Fibroblast of lung (primary cell): ENCODE measurements around the gene PDE4D.

Experiments used
- EZH2 ChIP-seq: IDR thresholded peaks from 2 replicates; pipeline ENCODE4 v1.5.1; 2012; ENCODE audit warnings: low read length, control low read depth, mild to moderate bottlenecking; ENCODE audit errors: missing control alignments
- TF ChIP-seq, protein P1 (sequence below), 2 donors: IDR thresholded peaks in 1 of 2; conservative IDR thresholded peaks in 1 of 2; 1 replicate in 1 of 2; 2 replicates in 1 of 2; pipeline ENCODE4 v1.5.1; 2011 to 2012; ENCODE audit warnings: low read length in 2 of 2, control low read depth in 1 of 2, inconsistent platforms in 1 of 2, low read depth in 1 of 2, mild to moderate bottlenecking in 1 of 2

GRCh38 chr5:59326596-59326995, 566.9 kb downstream of the PDE4D start:
- TF ChIP-seq, protein P1, sequence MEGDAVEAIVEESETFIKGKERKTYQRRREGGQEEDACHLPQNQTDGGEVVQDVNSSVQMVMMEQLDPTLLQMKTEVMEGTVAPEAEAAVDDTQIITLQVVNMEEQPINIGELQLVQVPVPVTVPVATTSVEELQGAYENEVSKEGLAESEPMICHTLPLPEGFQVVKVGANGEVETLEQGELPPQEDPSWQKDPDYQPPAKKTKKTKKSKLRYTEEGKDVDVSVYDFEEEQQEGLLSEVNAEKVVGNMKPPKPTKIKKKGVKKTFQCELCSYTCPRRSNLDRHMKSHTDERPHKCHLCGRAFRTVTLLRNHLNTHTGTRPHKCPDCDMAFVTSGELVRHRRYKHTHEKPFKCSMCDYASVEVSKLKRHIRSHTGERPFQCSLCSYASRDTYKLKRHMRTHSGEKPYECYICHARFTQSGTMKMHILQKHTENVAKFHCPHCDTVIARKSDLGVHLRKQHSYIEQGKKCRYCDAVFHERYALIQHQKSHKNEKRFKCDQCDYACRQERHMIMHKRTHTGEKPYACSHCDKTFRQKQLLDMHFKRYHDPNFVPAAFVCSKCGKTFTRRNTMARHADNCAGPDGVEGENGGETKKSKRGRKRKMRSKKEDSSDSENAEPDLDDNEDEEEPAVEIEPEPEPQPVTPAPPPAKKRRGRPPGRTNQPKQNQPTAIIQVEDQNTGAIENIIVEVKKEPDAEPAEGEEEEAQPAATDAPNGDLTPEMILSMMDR (conservative IDR thresholded peaks at IDR 0.05 in 1 of 2, IDR thresholded peaks at IDR 0.05 in 1 of 2; ENCODE audit: low read depth in 1 of 2, low read length in 2 of 2) = no peak
- TF ChIP-seq EZH2 = no peak
